ENCODE data around the gene PTPN2. TPM values are rescaled to one million over a fixed set of nuclear protein-coding genes. Genes with fewer than 3 reads are reported as not detected.
A peak's percentile ranks its signal among the peaks of the same experiment; 100 is the strongest.

PTPN2 gene
- total RNA-seq, 1 experiment from 2014 or later, result 59.8 TPM

GRCh38 chr18:12882453-12883371, 1.3 kb downstream of the PTPN2 start:
- H2AFZ ChIP-seq (ENCODE audit: low read length), result no peak overlapping the region
- H3K4me2 ChIP-seq (ENCODE audit: low read length), result peak overlapping the region; percentile 80
- peaks cover 43% of the 10 kb centered on the region for H4K20me1 ChIP-seq (ENCODE audit: low read length)
- peak overlapping the region; percentile 90 for H3K4me3 ChIP-seq (ENCODE audit: low read length)
- H3K27ac ChIP-seq (ENCODE audit: low read length), result peak overlapping the region; percentile 93
- TSS peak; percentile 45 for BruUV-seq (replicated peaks)
- TF ChIP-seq EZH2 (IDR thresholded peaks at IDR 0.05; ENCODE audit: low read length, unreplicated experiment) (no peak), CTCF (conservative IDR thresholded peaks at IDR 0.05; ENCODE audit: low read depth, low read length) (no peak), EZH2phosphoT487 (IDR thresholded peaks at IDR 0.05; ENCODE audit: borderline replicate concordance, low read length) (no peak)
- no peaks in the 10 kb centered on the region for H3K27me3 ChIP-seq (ENCODE audit: low read length)
- H3K79me2 ChIP-seq (ENCODE audit: low read length), result peaks cover 60% of the 10 kb centered on the region
- 0 out of 2 replicates have a peak, but pooled peaks cover 2% of the 10 kb centered on the region for H3K36me3 ChIP-seq (ENCODE audit: low read depth, low read length)
- intact Hi-C loops (cut with micrococcal nuclease), result loop anchor here (2.0 kb wide), 1 partner anchor 20 kb away; no protein-coding TSS in a partner anchor
- H3K9me3 ChIP-seq (ENCODE audit: low read length), result no peaks in the 10 kb centered on the region
- DNase-seq (peak; percentile 14), ATAC-seq (no peak)
- H3K9ac ChIP-seq (ENCODE audit: low read length), result peak overlapping the region; percentile 97
- H3F3A ChIP-seq (ENCODE audit: low read length, unreplicated experiment), result no peaks in the 10 kb centered on the region
- CTCF ChIA-PET, result interaction anchor here (0.6 to 1.3 kb wide), 5 partner anchors 41 to 276 kb away, joined by 3 to 4 read pairs (median 3); no protein-coding TSS in a partner anchor
- POLR2A ChIA-PET (ENCODE audit: unreplicated experiment), result interaction anchor here (0.6 to 1.3 kb wide), 36 partner anchors 17 to 627 kb away, joined by 3 to 21 read pairs (median 6); partner anchors contain the start of genes AFG3L2, CEP192 and PRELID3A
- peaks cover 16% of the 10 kb centered on the region for H3K4me1 ChIP-seq (ENCODE audit: insufficient read depth, low read length)
- no peaks in the 10 kb centered on the region for H3K9me2 ChIP-seq (replicated peaks; ENCODE audit: low read length)

GRCh38 chr18:12880541-12880910, 3.5 kb downstream of the PTPN2 start:
- no peak overlapping the region for H3K4me2 ChIP-seq (ENCODE audit: low read length)
- no peaks in the 10 kb centered on the region for H3K27me3 ChIP-seq (ENCODE audit: low read length)
- H3K4me3 ChIP-seq (ENCODE audit: low read length), result no peak overlapping the region
- ChIA-PET CTCF (no interaction called here), POLR2A (ENCODE audit: unreplicated experiment) (no interaction called here)
- ATAC-seq (no peak), DNase-seq (no peak)
- 0 out of 2 replicates have a peak, but pooled peaks cover 2% of the 10 kb centered on the region for H3K36me3 ChIP-seq (ENCODE audit: low read depth, low read length)
- no peak overlapping the region for H3K9ac ChIP-seq (ENCODE audit: low read length)
- no peaks in the 10 kb centered on the region for H3K9me3 ChIP-seq (ENCODE audit: low read length)
- no TSS peak for BruUV-seq (replicated peaks)
- H3K4me1 ChIP-seq (ENCODE audit: insufficient read depth, low read length), result peaks cover 16% of the 10 kb centered on the region
- no peak overlapping the region for H2AFZ ChIP-seq (ENCODE audit: low read length)
- peaks cover 81% of the 10 kb centered on the region for H3K79me2 ChIP-seq (ENCODE audit: low read length)
- H3F3A ChIP-seq (ENCODE audit: low read length, unreplicated experiment), result no peaks in the 10 kb centered on the region
- intact Hi-C loops (cut with micrococcal nuclease), result loop anchor here (2.0 kb wide), 1 partner anchor 42 kb away; no protein-coding TSS in a partner anchor
- no peak overlapping the region for H3K27ac ChIP-seq (ENCODE audit: low read length)
- peaks cover 54% of the 10 kb centered on the region for H4K20me1 ChIP-seq (ENCODE audit: low read length)
- H3K9me2 ChIP-seq (replicated peaks; ENCODE audit: low read length), result no peaks in the 10 kb centered on the region
- TF ChIP-seq EZH2phosphoT487 (IDR thresholded peaks at IDR 0.05; ENCODE audit: borderline replicate concordance, low read length) (no peak), EZH2 (IDR thresholded peaks at IDR 0.05; ENCODE audit: low read length, unreplicated experiment) (no peak), CTCF (conservative IDR thresholded peaks at IDR 0.05; ENCODE audit: low read depth, low read length) (no peak)
